ENCODE data around the gene TMEM156. TPM values are rescaled to one million over a fixed set of nuclear protein-coding genes. Genes with fewer than 3 reads are reported as not detected.
"Not testable (repeated sequence)": the region's sequence is repeated elsewhere in the genome, so short reads cannot be mapped to it uniquely, and the experiment has no call there.

TMEM156 gene
- total RNA-seq, 4 donors from 2014 or later: 0.33 TPM; not detected in 3

DNA sequence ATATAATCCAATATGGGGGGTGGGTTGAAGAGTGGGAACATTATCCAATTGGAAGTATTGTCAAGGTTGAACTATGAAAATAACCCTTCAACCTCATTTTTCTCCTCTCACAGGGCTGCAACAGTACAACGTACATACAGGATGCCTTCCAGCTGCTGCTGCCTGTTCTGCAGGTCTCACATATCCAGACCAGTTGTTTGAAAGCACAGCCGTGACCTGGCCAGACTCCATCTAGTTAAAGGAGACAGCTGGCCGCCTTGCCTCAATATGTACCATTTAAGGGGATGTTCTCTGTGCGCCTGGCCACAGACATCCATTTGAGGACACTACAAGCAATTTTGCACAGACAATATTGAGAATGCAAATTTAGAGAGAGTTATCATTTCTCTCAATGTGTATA is 88.9 kb downstream of the TMEM156 start:
- 87 to 94% methylated on average over 4 of the region's 4 CpGs for WGBS, 2 donors
- H3K27ac ChIP-seq: no peak overlapping the region
- TF ChIP-seq, protein P1, sequence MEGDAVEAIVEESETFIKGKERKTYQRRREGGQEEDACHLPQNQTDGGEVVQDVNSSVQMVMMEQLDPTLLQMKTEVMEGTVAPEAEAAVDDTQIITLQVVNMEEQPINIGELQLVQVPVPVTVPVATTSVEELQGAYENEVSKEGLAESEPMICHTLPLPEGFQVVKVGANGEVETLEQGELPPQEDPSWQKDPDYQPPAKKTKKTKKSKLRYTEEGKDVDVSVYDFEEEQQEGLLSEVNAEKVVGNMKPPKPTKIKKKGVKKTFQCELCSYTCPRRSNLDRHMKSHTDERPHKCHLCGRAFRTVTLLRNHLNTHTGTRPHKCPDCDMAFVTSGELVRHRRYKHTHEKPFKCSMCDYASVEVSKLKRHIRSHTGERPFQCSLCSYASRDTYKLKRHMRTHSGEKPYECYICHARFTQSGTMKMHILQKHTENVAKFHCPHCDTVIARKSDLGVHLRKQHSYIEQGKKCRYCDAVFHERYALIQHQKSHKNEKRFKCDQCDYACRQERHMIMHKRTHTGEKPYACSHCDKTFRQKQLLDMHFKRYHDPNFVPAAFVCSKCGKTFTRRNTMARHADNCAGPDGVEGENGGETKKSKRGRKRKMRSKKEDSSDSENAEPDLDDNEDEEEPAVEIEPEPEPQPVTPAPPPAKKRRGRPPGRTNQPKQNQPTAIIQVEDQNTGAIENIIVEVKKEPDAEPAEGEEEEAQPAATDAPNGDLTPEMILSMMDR (IDR thresholded peaks at IDR 0.05): no peak
- TF ChIP-seq POLR2A (IDR thresholded peaks at IDR 0.05): no peak

DNA sequence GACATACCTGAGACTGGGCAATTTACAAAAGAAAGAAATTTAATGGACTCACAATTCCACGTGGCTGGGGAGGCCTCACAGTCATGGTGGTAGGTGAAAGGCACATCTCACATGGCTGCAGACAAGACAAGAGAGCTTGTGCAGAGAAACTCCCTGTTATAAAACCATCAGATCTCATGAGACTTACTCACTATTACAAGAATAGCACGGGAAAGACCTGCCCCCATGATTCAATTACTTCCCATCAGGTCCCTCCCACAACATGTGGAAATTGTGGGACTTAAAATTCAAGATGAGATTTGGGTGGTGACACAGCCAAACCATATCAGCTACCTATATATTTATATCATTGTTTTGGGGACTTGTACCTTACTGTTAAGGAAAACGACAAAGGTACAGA is 90.3 kb downstream of the TMEM156 start:
- 72 to 84% methylated on average over 3 of the region's 3 CpGs for WGBS, 2 donors
- H3K9me3 ChIP-seq, H3K27ac ChIP-seq: not testable (repeated sequence)

More for the DNA sequence above, 88.9 kb downstream of the TMEM156 start:
- H3K36me3 ChIP-seq: peaks cover 21 to 45% of the 10 kb centered on the region in 2 donors
- no peaks in the 10 kb centered on the region for H3K4me1 ChIP-seq
- DNase-seq: no peak
- H3K27me3 ChIP-seq: no peaks in the 10 kb centered on the region
- intact Hi-C loops (cut with DNase I): no loop called here
- no peaks in the 10 kb centered on the region for H3K9me3 ChIP-seq
- H3K4me3 ChIP-seq (replicated peaks in 1 of 3): no peak overlapping the region

DNA sequence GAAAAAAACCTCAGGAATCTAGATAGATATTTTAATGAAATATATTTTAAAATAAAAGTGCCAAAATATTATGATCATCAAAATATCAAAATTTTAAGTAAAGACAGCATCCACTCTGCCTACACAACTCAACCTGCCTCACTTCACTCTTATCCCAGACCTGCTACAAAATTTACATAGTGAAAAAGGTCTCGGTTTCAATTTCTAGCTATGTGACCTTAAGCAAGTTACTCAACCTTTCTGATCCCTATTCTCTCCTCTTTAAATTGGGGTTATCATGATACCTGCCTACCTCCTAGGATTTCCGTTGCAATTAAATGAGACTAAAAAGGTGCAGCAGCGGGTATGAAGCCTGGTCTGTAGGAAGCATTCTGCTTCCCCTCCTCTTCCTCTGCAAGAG is 91.7 kb downstream of the TMEM156 start:
- TF ChIP-seq POLR2A (IDR thresholded peaks at IDR 0.05): no peak
- TF ChIP-seq, protein P1 (IDR thresholded peaks at IDR 0.05): no peak
- Histone ChIP-seq H3K4me1 (no peaks in the 10 kb centered on the region), H3K4me3 (replicated peaks in 1 of 3) (no peak overlapping the region), H3K27me3 (no peaks in the 10 kb centered on the region), H3K9me3 (no peaks in the 10 kb centered on the region), H3K27ac (no peak overlapping the region), H3K36me3 (peaks cover 35 to 73% of the 10 kb centered on the region in 2 donors)
- WGBS, 2 donors: 94 to 98% methylated on average over 3 of the region's 3 CpGs
- intact Hi-C loops (cut with DNase I): no loop called here
- DNase-seq: no peak

More for the DNA sequence above, 90.3 kb downstream of the TMEM156 start:
- H3K27me3 ChIP-seq; DNase-seq; H3K4me3 ChIP-seq (replicated peaks in 1 of 3); H3K4me1 ChIP-seq; intact Hi-C loops (cut with DNase I): not testable (repeated sequence)
- H3K36me3 ChIP-seq: peaks cover 30 to 60% of the 10 kb centered on the region in 2 donors

DNA sequence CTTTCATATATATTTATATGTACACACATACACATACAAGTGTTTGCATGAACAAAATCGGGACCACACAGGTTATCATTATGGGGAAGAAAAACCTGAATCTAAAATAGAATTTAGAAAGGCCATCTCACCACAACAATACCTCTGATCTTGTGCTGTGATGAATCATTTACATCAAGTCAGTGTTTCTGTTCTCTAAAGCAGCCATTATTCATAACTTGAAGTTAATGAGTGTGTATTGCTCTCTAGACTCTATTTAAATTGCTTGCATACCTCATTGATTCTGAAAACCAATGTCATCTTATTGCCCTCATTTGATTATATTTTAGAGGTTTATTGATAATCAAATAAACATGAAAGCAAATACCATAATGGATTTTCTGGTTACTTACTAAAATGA is 93.0 kb downstream of the TMEM156 start:
- Histone ChIP-seq H3K4me1 (no peaks in the 10 kb centered on the region), H3K4me3 (replicated peaks in 1 of 3) (no peak overlapping the region), H3K27me3 (no peaks in the 10 kb centered on the region), H3K36me3 (peaks cover 32 to 73% of the 10 kb centered on the region in 2 donors), H3K27ac (no peak overlapping the region), H3K9me3 (no peaks in the 10 kb centered on the region)
- intact Hi-C loops (cut with DNase I): no loop called here
- DNase-seq: no peak
- no peak for TF ChIP-seq POLR2A (IDR thresholded peaks at IDR 0.05)
- TF ChIP-seq, protein P1 (IDR thresholded peaks at IDR 0.05): no peak
- WGBS, 2 donors: 86 to 100% methylated on average over 1 of the region's 1 CpG

GRCh38 chr4:38935391-38936073 is 96.7 kb downstream of the TMEM156 start:
- no peak for TF ChIP-seq POLR2A (IDR thresholded peaks at IDR 0.05)
- TF ChIP-seq, protein P1 (IDR thresholded peaks at IDR 0.05): no peak
- intact Hi-C loops (cut with DNase I): no loop called here
- no peaks in the 10 kb centered on the region for H3K9me3 ChIP-seq
- H3K27ac ChIP-seq: no peak overlapping the region
- 88 to 95% methylated on average over 5 of the region's 5 CpGs for WGBS, 2 donors
- peaks cover 58 to 80% of the 10 kb centered on the region in 2 donors for H3K36me3 ChIP-seq
- no peaks in the 10 kb centered on the region for H3K27me3 ChIP-seq
- no peak for DNase-seq
- H3K4me3 ChIP-seq (replicated peaks in 1 of 3): no peak overlapping the region
- no peaks in the 10 kb centered on the region for H3K4me1 ChIP-seq
